Glomerular visceral epithelial cell (primary cell): ENCODE measurements around the gene NR5A1.

Experiments
- DNase-seq: peaks from one replicate; pipeline ENCODE4 v3.0.0-alpha.2; 2016; ENCODE audit errors: extremely low spot score

The NR5A1 gene

GRCh38 chr9:124498499-124499146 lies 8.6 kb downstream of the NR5A1 start:
- no peak for DNase-seq

- DNase-seq, result no peak
Measured at GRCh38 chr9:124498040-124498439, 9.2 kb downstream of the NR5A1 start.

DNA sequence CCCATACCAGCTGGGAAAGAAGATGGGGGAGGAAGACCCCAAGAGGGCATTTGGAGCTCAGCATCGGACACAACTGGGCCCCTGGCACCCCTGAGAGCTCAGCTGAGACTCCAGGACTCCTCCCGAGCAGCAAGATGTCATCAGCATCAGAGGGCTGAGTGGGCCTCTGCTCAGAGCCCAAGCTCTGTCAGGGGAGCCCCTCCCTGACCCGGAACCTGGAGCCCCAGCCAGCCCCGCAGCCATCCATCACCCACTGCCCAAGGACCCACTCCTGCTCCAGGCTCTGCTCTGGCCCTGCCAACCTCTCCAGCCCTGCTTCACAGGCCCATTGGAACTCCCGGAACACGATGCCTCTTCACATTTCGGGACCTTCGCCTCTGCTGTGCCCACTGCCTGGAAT lies 9.8 kb downstream of the NR5A1 start:
- DNase-seq, result no peak

DNA sequence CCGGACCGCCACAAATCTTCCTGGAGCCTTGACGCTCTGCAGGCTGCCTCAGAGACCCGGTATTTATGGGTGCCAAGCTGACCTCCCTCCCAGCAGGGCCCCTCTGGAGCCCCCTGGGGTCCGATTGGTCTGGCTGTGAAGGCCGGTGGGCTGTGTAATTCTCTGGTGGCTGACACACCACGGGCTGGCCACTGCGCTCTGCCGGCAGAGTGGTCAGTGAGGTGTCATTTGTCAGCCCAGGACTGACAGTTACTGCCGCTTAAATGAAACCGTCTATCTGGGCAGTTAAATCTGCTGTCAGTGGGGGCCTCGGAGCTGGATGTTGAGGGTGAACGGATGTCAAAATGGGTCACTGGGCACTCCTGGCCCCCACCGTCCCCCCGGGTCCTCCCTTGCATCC lies 10.7 kb downstream of the NR5A1 start:
- no peak for DNase-seq

DNA sequence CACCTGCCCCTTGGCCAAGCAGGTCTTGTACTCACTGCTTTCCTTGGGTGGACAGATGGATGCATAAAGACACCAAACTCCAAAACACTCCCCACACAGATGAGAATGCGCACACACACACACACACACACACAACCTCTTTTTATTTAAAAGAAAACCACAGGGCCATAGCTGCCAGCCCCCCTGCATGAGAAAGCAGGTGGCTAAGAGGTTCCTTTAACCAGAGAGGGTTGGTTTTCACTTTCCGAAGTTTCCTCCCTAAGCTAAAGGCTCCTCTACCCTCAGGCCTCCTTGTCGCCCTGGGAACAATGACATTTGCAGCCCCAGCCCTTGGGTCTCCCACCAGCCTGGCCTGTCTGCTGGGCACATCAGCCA lies 11.1 kb downstream of the NR5A1 start:
- DNase-seq, result no peak

DNA sequence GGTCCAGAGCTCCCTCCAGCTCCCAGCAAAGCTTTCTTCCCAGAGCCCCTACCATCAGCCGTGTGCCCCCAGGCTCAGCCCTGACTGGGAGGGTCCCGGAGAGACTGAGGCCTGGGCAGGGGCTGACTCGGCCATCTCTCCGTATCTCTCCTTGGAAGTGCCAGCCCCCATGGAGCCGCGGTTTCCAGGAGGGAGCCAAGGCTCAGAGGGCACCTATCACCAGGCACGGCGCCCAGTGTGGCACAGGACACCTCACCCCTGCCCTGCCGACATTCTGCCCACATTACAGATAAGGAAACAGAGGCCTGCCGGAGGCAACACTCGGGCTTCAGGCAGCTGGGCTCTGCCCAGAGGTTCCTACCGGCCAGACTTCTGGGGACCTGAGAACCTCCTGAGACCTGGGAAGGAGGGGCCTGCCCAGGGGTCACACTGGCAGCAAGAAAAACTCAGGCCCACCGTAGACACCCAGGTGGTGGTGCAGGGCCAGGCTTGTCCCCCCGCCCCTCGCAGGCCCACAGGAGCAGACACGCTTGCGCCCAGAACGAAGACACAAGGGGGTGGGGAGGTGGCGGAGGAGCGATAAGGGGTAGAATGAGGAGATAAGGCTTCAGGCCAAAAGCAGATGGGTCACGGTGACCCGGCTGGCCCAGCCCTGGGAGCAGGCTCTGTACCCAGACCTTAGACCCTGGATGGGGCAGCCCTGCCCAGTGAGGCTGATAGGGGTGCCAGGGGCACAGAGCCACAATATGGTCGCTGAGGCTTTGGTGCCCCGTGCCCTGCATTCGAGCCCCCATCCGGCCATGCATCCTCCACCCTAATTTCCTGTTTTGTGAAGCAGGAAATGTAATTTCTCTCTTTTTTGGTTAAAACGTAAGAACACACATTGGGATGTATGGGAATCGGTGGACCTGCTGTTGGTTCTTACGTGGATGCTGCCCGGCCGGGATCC lies 11.8 kb downstream of the NR5A1 start:
- no peak for DNase-seq

- no peak for DNase-seq
Measured at GRCh38 chr9:124493794-124494479, 13.3 kb downstream of the NR5A1 start.

DNA sequence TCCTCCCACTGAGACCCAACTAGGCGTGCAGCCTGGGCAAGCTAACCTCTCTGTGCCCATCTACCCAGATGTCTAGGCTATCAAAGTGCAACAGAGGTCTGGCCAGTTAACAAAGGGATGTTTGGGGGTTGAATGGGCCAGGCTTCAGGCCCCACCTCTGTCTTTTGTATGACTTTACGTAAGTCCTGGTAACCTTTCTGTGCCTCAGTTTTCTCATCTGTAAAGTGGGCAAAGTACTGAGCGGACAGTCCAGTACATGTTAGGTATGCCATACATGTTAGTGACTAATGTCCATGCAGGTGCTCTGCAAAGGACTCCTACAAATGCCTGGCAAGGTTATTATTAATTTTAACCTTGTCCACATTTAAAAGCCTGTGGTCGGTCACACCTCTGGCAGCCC lies 14.0 kb downstream of the NR5A1 start:
- DNase-seq, result no peak

DNA sequence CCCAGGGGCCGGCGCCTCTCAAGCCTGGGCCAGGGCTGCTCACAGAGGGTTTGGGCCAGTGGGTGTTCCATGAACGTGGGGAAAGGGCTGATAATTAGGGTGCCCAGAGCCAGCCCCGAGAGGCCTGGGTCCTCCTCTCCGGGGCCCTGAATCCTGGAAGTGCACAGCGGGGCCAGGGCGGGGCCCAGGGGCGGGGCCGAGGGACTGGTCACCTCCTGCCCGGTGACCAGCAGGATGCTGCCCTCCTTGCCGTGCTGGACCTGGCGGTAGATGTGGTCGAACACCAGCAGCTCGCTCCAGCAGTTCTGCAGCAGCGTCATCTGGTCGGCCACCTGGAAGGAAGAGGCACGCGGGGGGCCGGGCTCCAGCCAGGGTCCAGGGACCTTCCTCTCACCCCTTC lies 14.4 kb downstream of the NR5A1 start:
- no peak for DNase-seq

DNA sequence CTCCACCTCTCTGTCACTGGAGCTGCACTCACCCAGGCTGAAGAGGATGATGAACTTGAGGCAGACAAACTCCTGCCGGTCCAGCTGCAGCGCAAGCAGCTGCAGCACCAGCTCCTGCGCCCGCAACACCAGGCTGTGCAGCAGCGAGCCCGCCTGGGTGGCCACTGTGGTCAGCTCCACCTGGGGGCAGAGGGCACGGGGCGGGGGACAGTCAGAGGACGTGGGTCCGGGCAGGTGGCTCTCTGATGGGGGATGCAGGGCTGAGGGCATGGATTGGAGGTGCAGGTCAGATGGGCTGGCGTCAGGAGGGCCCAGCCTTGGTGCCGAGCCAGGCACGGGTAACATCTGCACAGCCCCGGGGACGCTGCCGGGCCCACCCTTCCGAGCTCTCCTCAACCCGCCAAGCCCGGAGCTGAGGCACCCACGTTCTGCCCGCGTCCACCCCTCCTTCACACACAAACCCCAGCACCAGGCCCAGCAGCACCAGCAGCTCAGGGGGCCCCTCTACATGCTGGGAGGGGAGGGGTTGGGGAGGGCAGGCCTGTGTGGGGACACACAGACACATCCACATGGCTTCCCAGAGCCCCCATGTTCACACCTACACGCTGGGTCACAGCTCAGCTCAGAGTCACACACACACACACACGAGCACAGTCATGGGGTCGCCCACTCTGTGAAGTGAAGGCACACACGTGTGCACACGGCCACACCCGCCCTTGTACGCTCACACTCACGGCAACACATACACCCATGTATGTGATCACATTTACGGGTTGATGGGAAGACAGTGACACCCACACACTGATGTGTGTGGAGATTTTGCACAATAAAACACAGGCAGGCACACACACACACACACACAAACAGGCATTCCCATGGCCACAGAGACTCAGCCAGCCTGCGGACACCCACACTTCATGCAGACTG lies 15.9 kb downstream of the NR5A1 start:
- no peak for DNase-seq

DNA sequence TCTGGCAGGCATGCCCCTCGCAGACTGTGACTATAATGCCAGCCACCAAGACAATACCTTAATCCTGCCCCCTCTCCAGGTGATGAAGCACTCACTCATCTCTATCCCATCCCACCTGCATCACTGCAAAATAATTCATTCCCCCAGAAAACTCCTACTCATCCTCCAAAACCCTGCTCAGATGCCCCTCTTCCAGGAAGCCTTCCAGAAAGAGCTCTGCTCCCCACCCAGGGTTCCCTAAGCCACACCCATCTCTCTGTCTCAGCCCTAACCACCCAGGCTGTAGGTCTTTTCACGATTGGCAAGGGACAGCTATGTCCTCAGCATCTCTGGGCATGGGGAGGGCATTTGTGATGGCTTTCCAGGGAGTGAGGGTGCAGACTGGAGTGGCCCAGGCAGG lies 17.2 kb downstream of the NR5A1 start:
- DNase-seq, result no peak

- peak; percentile 63 for DNase-seq
Measured at GRCh38 chr9:124489222-124489621, 18.0 kb downstream of the NR5A1 start.

DNA sequence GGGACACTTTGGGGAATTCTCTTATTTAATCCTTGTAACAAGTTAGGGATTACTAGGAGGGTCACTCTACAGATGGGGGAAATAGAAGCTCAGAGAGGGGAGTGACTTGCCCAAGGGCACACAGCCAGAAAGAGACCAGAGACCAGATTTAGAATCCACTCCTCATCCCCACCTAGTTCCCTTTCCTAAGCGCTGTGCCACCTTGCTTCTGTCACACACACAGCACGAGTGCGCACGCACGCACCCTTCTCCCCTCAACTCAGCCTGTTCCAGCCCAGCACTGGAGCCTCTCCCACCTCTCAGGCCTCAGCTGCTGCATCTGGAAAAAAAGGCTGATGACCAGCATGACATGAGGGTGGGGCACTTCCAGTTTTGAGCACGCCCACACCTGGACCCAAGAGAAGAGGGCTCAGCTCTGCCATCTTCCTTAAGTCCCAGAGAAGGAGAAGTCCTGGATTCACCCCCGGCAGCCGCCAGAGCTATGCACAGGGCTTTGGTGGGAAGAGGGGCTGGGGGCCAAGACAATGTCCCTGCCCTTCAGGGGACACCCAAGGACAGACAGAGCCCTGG lies 18.5 kb downstream of the NR5A1 start:
- DNase-seq, result no peak

GRCh38 chr9:124487260-124488182 lies 19.7 kb downstream of the NR5A1 start:
- DNase-seq, result no peak

DNA sequence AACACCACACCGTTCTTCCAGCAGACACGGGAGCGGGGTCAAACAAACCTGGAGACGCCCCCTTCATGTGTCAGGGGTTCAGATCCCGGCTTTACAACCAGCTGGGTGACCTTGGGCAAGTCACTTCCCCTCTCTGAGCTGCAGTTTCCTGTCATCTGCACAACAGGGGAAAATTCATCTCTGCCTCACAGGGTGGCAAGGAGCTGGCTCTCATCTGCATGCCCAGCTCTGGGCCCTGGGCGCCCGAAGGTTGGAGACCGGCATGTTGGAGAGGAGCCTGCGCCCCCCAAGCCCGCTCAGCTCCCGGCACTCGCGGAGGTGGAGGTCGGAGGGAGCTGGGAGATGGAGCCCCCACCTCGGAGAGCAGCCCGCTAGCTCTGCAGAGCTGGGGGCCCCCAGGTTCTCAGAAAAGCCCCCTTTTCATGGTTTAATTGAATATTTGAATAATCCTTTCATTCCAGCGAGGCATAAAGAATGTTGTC lies 20.4 kb downstream of the NR5A1 start:
- DNase-seq, result no peak

DNA sequence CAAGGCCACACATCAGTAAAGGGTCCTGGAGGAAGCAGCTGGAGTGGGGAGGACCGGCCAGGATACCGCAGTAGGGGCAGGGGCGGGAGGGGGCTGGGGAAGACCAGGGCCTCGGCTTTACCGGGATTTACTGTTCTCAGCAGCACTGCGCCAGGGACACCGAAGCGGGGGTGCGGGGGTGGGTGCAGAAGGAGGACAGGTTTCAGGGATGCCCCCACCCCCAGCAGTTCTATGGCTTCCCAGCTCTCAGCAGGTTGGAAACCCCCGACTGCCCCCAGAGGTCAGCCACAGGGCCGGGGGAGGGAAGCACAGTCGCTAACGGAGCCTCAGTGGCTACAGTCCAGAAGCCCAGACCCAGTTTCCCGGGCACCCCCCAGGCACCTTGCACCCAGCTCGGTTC lies 21.3 kb downstream of the NR5A1 start:
- no peak for DNase-seq

GRCh38 chr9:124485201-124485600 lies 22.0 kb downstream of the NR5A1 start:
- no peak for DNase-seq

GRCh38 chr9:124483481-124483880 lies 23.7 kb downstream of the NR5A1 start:
- no peak for DNase-seq

GRCh38 chr9:124482431-124483031 lies 24.7 kb downstream of the NR5A1 start:
- DNase-seq, result no peak

GRCh38 chr9:124481115-124481514 lies 26.1 kb downstream of the NR5A1 start:
- DNase-seq, result no peak
